ENCODE data around the gene NDUFB10.

- TF ChIP-seq POLR2AphosphoS5 (IDR thresholded peaks at IDR 0.05; ENCODE audit: low read depth, low read length) (no peak), REST (IDR thresholded peaks at IDR 0.05; ENCODE audit: insufficient read depth in 1 of 2, low read depth in 2 of 2, low read length in 2 of 2) (no peak), SIN3A (IDR thresholded peaks at IDR 0.05; ENCODE audit: borderline replicate concordance, insufficient read depth, low read length) (no peak), TAF1 (IDR thresholded peaks at IDR 0.05; ENCODE audit: borderline replicate concordance, insufficient read depth, low read length) (no peak), FOXP2 (optimal IDR thresholded peaks at IDR 0.05; ENCODE audit: borderline replicate concordance, extremely low read depth, extremely low read length, insufficient read depth) (no peak)
Measured at GRCh38 chr16:1947369-1947670, 12.0 kb upstream of the NDUFB10 start.

All from PFSK-1 (cell line).